A673 (cell line): ENCODE measurements around the gene LRRC8C.

Experiments
- EZH2 ChIP-seq: fragments of 200-600 bp; sonication (generic); IDR thresholded peaks from 2 replicates; pipeline ENCODE4 v1.6.1; 2017; ENCODE audit warnings: borderline replicate concordance, low read depth, mild to moderate bottlenecking, mixed read lengths, antibody characterized with exemption, low read length; ENCODE audit not compliant: poor library complexity, severe bottlenecking
- TF ChIP-seq, protein P1 (sequence below): fragments of 300-800, 200-600 bp; sonication (generic); conservative IDR thresholded peaks from 2 replicates; pipeline ENCODE4 v1.5.1; 2017; ENCODE audit warnings: low read depth, mild to moderate bottlenecking, antibody characterized with exemption, low read length, moderate library complexity, mixed read lengths

DNA sequence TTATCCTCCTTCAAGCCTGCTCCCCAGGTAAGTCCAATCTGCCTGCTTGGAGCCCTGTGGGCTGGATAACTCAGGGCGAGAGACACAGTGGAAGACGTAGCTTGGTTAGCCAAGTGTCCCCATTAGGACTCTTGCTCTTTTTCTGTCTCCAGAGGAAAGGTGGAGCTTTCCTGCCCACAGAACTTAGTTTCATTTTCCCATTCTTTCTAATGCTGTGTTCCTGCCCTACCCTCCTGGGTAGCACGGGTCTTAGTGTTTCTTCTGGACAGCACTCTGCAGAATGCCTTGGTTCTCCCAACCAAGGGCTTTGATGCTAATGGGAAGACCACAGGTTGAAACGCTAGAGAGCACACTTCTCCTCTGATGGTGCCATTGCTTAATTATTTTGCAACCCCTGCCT lies 95.5 kb downstream of the LRRC8C start:
- no peak for TF ChIP-seq EZH2
- TF ChIP-seq, protein P1, sequence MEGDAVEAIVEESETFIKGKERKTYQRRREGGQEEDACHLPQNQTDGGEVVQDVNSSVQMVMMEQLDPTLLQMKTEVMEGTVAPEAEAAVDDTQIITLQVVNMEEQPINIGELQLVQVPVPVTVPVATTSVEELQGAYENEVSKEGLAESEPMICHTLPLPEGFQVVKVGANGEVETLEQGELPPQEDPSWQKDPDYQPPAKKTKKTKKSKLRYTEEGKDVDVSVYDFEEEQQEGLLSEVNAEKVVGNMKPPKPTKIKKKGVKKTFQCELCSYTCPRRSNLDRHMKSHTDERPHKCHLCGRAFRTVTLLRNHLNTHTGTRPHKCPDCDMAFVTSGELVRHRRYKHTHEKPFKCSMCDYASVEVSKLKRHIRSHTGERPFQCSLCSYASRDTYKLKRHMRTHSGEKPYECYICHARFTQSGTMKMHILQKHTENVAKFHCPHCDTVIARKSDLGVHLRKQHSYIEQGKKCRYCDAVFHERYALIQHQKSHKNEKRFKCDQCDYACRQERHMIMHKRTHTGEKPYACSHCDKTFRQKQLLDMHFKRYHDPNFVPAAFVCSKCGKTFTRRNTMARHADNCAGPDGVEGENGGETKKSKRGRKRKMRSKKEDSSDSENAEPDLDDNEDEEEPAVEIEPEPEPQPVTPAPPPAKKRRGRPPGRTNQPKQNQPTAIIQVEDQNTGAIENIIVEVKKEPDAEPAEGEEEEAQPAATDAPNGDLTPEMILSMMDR = no peak
